Gastrocnemius medialis (tissue), 4 donors: ENCODE results near the gene NPL. TPM values are rescaled to one million over a fixed set of nuclear protein-coding genes. Genes with fewer than 3 reads are reported as not detected.

Experiments used
- ATAC-seq, 2 donors: fragments of 150-250 bp; one replicate each; pipeline ENCODE4 v1.9.1; 2016
- DNase-seq, 2 donors: peaks; one replicate each; pipeline ENCODE4 v3.0.0-alpha.2; 2019
- H3K27ac ChIP-seq, 4 donors: fragments of 200-600 bp; sonication (generic); 1 replicate in 1 of 4; 2 replicates in 3 of 4; pipeline ENCODE4 v1.5.1; 2016 to 2018; ENCODE audit warnings: mild to moderate bottlenecking in 2 of 4, moderate library complexity in 1 of 4
- H3K27me3 ChIP-seq, 3 donors: fragments of 200-600 bp; sonication (generic) in 2 of 3; 1 replicate in 1 of 3; 2 replicates in 2 of 3; pipeline versions ENCODE4 v1.5.1 to v1.6.0; 2016 to 2019; ENCODE audit warnings: mild to moderate bottlenecking in 1 of 3, moderate library complexity in 1 of 3
- H3K36me3 ChIP-seq, 2 donors: fragments of 200-600 bp; sonication (generic) in 1 of 2; one replicate each; pipeline ENCODE4 v1.5.1; 2017 to 2018
- H3K4me1 ChIP-seq, 2 donors: fragments of 200-600 bp; sonication (generic) in 1 of 2; one replicate each; pipeline ENCODE4 v1.5.1; 2016 to 2017; ENCODE audit warnings: mild to moderate bottlenecking in 2 of 2
- H3K4me3 ChIP-seq, 4 donors: fragments of 200-600 bp; sonication (generic) in 3 of 4; 1 replicate in 1 of 4; 2 replicates in 3 of 4; pipeline ENCODE4 v1.5.1; 2016 to 2019; ENCODE audit warnings: mild to moderate bottlenecking in 2 of 4
- H3K9me3 ChIP-seq, 3 donors: fragments of 200-600 bp; sonication (generic) in 2 of 3; 1 replicate in 1 of 3; 2 replicates in 2 of 3; pipeline ENCODE4 v1.5.1; 2016 to 2019
- POLR2A ChIP-seq, 2 donors: fragments of 450-650 bp; IDR thresholded peaks; one replicate each; pipeline ENCODE4 v1.6.1; 2017; ENCODE audit warnings: antibody characterized with exemption in 2 of 2, mild to moderate bottlenecking in 2 of 2, moderate library complexity in 2 of 2
- in situ Hi-C, 4 donors: fragments of 200-750 bp; cut with MboI; loops; one replicate each; pipeline versions ENCODE4 v1.15.0 to v1.8.0; 2017; ENCODE audit warnings: low sequenced_read_pairs in 4 of 4
- intact Hi-C: fragments of 100-400 bp; cut with DNase I; formaldehyde crosslinking; loops from one replicate; pipeline ENCODE4 v1.15.1; 2023; ENCODE audit warnings: low total_unique reads
- total RNA-seq, 4 donors: library from RNA; depleted of rRNA; stranded (reverse); fragments of >200 nt; gene quantifications; one replicate each; pipeline versions ENCODE4 v1.1.0 to v1.2.3, GENCODE V29; 2016
- TF ChIP-seq, protein P1 (sequence below), 5 experiments: fragments of 450-650 bp in 3 of 5; fragments of 200-600 bp in 2 of 5; sonication (generic) in 2 of 5; IDR thresholded peaks in 4 of 5; conservative IDR thresholded peaks in 1 of 5; 1 replicate in 4 of 5; 2 replicates in 1 of 5; pipeline ENCODE4 v1.5.1; 2016 to 2019; ENCODE audit warnings: antibody characterized with exemption in 5 of 5, mild to moderate bottlenecking in 3 of 5, moderate library complexity in 3 of 5

NPL gene
- total RNA-seq, 4 donors from 2014 or later, result 2.7 to 6.5 (median 4.3) TPM

DNA sequence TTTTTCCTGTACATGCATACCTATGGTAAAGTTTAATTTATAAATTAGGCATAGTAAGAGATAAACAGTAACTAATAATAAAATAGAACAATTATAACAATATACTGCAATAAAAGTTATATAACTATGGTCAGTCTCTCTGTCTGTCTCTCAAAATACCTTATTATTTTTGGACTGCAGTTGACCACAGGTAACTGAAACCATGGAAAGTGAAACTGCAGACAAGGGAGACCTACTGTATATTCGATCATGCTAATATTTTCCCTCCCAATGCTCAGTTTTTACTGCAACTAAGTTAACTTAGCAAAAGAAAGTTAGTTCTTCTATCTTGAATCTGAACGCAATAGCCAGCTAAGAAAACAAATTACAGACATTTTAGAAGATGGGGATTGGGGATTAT is 37.3 kb downstream of the NPL start:
- no peak for ATAC-seq
- no peaks in the 10 kb centered on the region for H3K27me3 ChIP-seq
- DNase-seq, result no peak
- no peak overlapping the region for H3K4me3 ChIP-seq
- H3K9me3 ChIP-seq, result no peaks in the 10 kb centered on the region
- H3K36me3 ChIP-seq, result peaks cover 0 to 22% of the 10 kb centered on the region in 2 donors
- TF ChIP-seq, protein P1, sequence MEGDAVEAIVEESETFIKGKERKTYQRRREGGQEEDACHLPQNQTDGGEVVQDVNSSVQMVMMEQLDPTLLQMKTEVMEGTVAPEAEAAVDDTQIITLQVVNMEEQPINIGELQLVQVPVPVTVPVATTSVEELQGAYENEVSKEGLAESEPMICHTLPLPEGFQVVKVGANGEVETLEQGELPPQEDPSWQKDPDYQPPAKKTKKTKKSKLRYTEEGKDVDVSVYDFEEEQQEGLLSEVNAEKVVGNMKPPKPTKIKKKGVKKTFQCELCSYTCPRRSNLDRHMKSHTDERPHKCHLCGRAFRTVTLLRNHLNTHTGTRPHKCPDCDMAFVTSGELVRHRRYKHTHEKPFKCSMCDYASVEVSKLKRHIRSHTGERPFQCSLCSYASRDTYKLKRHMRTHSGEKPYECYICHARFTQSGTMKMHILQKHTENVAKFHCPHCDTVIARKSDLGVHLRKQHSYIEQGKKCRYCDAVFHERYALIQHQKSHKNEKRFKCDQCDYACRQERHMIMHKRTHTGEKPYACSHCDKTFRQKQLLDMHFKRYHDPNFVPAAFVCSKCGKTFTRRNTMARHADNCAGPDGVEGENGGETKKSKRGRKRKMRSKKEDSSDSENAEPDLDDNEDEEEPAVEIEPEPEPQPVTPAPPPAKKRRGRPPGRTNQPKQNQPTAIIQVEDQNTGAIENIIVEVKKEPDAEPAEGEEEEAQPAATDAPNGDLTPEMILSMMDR (IDR thresholded peaks at IDR 0.05 in 4 of 5, conservative IDR thresholded peaks at IDR 0.05 in 1 of 5), result no peak
- no peak for TF ChIP-seq POLR2A (IDR thresholded peaks at IDR 0.05)
- H3K27ac ChIP-seq, result no peak overlapping the region
- intact Hi-C loops, result no loop called here
- no peaks in the 10 kb centered on the region for H3K4me1 ChIP-seq
- in situ Hi-C loops, result loop anchor here in 2 of 4 donors (10.0 to 25.0 kb wide), 2 partner anchors 58 to 285 kb away; no protein-coding TSS in a partner anchor

DNA sequence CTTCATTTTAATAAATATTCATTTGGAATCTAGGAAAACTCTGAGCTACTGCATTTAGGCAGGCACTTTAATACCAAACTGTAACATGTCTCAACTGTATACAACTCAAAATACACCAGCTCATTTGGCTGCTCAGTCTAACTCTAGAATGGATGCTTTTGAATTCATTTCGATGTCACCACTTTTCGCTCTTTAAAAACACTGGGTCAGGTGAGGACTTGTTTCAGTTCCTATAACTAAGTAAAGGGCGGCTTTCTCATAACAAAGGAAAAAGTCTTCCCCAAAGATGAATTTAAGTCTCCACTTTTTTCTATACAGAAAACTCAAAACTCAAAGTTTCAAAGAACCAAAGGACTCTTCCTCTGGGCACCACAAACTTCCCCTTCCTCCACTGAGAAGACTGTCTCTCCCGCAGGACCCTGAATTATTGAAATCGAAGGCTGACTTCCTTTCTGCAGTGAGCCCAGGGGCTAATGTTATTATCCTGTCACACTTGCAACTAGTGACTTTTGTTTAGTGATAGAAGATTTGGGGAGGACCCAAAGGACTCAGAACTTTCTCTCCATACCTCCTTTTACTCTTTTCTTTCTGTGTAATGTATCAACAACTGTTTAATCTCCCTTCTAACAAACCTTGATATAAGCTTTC is 39.8 kb downstream of the NPL start:
- no peak for ATAC-seq
- Histone ChIP-seq H3K4me3 (no peak overlapping the region), H3K27me3 (no peaks in the 10 kb centered on the region), H3K9me3 (no peaks in the 10 kb centered on the region), H3K36me3 (peaks cover 0 to 22% of the 10 kb centered on the region in 2 donors), H3K4me1 (no peaks in the 10 kb centered on the region), H3K27ac (no peak overlapping the region)
- intact Hi-C loops, result no loop called here
- in situ Hi-C loops, result loop anchor here in 2 of 4 donors (10.0 to 25.0 kb wide), 2 partner anchors 55 to 283 kb away; no protein-coding TSS in a partner anchor
- no peak for TF ChIP-seq POLR2A (IDR thresholded peaks at IDR 0.05)
- TF ChIP-seq, protein P1 (IDR thresholded peaks at IDR 0.05 in 4 of 5, conservative IDR thresholded peaks at IDR 0.05 in 1 of 5), result no peak
- DNase-seq, result no peak

DNA sequence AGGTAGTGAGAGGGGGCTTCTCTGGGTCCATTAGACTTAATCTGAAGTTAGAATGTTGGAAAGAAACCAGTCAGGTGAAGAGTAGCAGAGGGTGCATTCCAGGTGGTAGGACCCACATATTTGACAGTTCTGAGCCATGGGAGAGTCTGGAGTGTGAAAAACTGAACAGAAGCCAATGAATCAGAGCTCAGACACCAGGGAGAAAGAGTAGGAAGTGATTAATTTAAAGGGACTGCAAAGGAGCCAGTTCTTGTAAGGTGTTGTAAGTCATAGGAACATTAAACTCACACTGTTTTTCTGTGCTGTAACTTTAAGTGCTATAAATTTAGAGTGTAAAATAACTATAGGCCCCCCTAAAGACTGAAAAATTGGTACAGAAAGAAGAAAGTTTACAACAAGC is 43.7 kb downstream of the NPL start:
- intact Hi-C loops, result no loop called here
- no peaks in the 10 kb centered on the region for H3K9me3 ChIP-seq
- no peak overlapping the region for H3K27ac ChIP-seq
- in situ Hi-C loops, result loop anchor here in 1 of 4 donors (25.0 kb wide), 1 partner anchor 279 kb away; no protein-coding TSS in a partner anchor
- H3K36me3 ChIP-seq, result peaks cover 0 to 9% of the 10 kb centered on the region in 2 donors
- no peak for TF ChIP-seq POLR2A (IDR thresholded peaks at IDR 0.05)
- TF ChIP-seq, protein P1 (IDR thresholded peaks at IDR 0.05 in 4 of 5, conservative IDR thresholded peaks at IDR 0.05 in 1 of 5), result no peak
- DNase-seq, result no peak
- H3K4me1 ChIP-seq, result no peaks in the 10 kb centered on the region
- H3K4me3 ChIP-seq, result no peak overlapping the region
- ATAC-seq, result no peak
- no peaks in the 10 kb centered on the region for H3K27me3 ChIP-seq

DNA sequence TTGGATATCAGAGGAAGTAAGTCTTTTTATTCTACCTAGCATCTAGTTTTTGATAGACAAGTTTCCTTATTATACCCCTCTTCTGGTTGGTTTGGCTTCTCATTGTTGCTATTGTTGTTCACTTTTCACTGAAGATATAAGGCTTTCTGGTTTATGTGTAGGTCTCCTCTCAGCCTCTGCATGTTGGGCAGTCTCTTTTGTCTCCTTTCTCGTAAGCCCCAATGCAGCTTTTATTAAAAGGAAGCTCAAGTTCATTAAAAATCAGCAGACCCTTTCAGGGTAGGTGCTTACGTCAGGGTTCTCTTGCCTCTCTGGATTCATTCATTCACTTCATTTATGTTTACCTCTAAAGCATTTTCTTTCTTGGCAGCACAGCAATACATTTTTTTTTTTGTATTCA is 44.8 kb downstream of the NPL start:
- no peak for DNase-seq
- intact Hi-C loops, result no loop called here
- Histone ChIP-seq H3K36me3 (no peaks in the 10 kb centered on the region), H3K27me3 (no peaks in the 10 kb centered on the region), H3K4me3 (no peak overlapping the region), H3K27ac (no peak overlapping the region), H3K4me1 (peaks cover 0 to 4% of the 10 kb centered on the region in 2 donors), H3K9me3 (no peaks in the 10 kb centered on the region)
- no peak for TF ChIP-seq POLR2A (IDR thresholded peaks at IDR 0.05)
- no peak for ATAC-seq
- in situ Hi-C loops, result loop anchor here in 1 of 4 donors (25.0 kb wide), 1 partner anchor 278 kb away; no protein-coding TSS in a partner anchor

DNA sequence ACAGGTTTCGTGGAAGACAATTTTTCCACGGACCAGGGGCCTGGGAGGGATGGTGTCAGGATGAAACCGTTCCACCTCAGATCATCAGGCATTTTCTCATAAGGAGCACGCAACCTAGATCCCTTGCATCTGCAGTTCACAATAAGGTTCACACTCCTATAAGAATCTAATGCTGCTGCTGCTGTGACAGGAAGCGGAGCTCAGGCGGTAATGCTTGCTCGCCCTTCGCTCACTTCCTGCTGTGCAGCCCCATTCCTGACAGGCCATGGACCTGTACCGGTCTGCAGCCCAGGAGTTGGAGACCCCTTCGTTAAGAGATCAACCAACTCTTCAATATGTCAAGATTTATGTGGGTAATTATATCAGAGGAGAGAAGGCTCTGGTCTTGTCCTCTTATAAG is 46.2 kb downstream of the NPL start:
- H3K4me3 ChIP-seq, result no peak overlapping the region
- intact Hi-C loops, result loop anchor here (5.0 kb wide), 1 partner anchor 234 kb away; the partner anchor contains the start of gene RGS16
- H3K27me3 ChIP-seq, result no peaks in the 10 kb centered on the region
- H3K9me3 ChIP-seq, result no peaks in the 10 kb centered on the region
- ATAC-seq (no peak), DNase-seq (no peak)
- in situ Hi-C loops, result loop anchor here in 1 of 4 donors (25.0 kb wide), 1 partner anchor 276 kb away; no protein-coding TSS in a partner anchor
- H3K27ac ChIP-seq, result no peak overlapping the region
- TF ChIP-seq POLR2A (IDR thresholded peaks at IDR 0.05), result no peak
- TF ChIP-seq, protein P1 (IDR thresholded peaks at IDR 0.05 in 4 of 5, conservative IDR thresholded peaks at IDR 0.05 in 1 of 5), result no peak
- H3K36me3 ChIP-seq, result no peaks in the 10 kb centered on the region
- peaks cover 5 to 12% of the 10 kb centered on the region in 2 donors for H3K4me1 ChIP-seq
